WERI-Rb-1 (cell line): ENCODE measurements around the gene LCLAT1.

Experiments
- DNase-seq: peaks from one replicate; pipeline ENCODE4 v3.0.0-alpha.2; 2020
- H3K27ac ChIP-seq: fragments of 250-450 bp; sonication (Bioruptor Pico); 2 replicates; pipeline ENCODE4 v1.5.1; 2020; ENCODE audit warnings: mild to moderate bottlenecking, moderate library complexity
- H3K27me3 ChIP-seq: fragments of 250-450 bp; sonication (Bioruptor Pico); 2 replicates; pipeline ENCODE4 v1.5.1; 2021; ENCODE audit warnings: mild to moderate bottlenecking, low read depth, moderate library complexity; ENCODE audit not compliant: insufficient read depth, severe bottlenecking
- H3K36me3 ChIP-seq: fragments of 250-450 bp; sonication (Bioruptor Pico); 2 replicates; pipeline ENCODE4 v1.5.1; 2020; ENCODE audit warnings: mild to moderate bottlenecking, moderate library complexity
- H3K4me3 ChIP-seq: 2 replicates; pipeline ENCODE4 v1.5.1; 2011; ENCODE audit warnings: low read depth, mild to moderate bottlenecking, control low read depth, low read length
- H3K9me3 ChIP-seq: fragments of 250-450 bp; sonication (Bioruptor Pico); 2 replicates; pipeline ENCODE4 v1.5.1; 2021; ENCODE audit warnings: mild to moderate bottlenecking, moderate library complexity; ENCODE audit not compliant: severe bottlenecking
- TF ChIP-seq, protein P1 (sequence below): IDR thresholded peaks from 2 replicates; pipeline ENCODE4 v1.5.1; 2011; ENCODE audit warnings: low read depth, mild to moderate bottlenecking, control low read depth, inconsistent platforms, low read length

LCLAT1 gene

DNA sequence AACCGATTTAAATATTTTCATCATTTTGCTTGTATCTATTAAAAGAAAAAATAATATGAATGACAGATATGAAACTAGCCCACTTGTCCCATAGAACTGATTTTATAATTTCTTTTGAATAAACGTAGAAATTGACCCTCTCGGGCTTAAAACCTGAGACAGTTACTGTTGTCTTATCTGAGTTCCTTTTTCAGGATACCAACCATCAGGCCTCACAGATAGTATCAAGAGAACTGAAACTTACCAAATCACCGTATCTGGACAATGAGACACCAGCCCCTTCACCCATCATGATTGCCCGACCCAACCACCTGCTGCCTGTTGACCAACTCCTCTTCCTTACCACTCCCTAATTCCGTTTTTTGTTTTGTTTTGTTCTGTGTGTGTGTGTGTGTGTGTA lies 53.7 kb downstream of the LCLAT1 start:
- Histone ChIP-seq H3K4me3 (no peak overlapping the region), H3K36me3 (no peaks in the 10 kb centered on the region), H3K9me3 (peaks cover 8% of the 10 kb centered on the region), H3K27me3 (no peaks in the 10 kb centered on the region), H3K27ac (no peak overlapping the region)
- DNase-seq, result no peak
- TF ChIP-seq, protein P1, sequence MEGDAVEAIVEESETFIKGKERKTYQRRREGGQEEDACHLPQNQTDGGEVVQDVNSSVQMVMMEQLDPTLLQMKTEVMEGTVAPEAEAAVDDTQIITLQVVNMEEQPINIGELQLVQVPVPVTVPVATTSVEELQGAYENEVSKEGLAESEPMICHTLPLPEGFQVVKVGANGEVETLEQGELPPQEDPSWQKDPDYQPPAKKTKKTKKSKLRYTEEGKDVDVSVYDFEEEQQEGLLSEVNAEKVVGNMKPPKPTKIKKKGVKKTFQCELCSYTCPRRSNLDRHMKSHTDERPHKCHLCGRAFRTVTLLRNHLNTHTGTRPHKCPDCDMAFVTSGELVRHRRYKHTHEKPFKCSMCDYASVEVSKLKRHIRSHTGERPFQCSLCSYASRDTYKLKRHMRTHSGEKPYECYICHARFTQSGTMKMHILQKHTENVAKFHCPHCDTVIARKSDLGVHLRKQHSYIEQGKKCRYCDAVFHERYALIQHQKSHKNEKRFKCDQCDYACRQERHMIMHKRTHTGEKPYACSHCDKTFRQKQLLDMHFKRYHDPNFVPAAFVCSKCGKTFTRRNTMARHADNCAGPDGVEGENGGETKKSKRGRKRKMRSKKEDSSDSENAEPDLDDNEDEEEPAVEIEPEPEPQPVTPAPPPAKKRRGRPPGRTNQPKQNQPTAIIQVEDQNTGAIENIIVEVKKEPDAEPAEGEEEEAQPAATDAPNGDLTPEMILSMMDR, result no peak

DNA sequence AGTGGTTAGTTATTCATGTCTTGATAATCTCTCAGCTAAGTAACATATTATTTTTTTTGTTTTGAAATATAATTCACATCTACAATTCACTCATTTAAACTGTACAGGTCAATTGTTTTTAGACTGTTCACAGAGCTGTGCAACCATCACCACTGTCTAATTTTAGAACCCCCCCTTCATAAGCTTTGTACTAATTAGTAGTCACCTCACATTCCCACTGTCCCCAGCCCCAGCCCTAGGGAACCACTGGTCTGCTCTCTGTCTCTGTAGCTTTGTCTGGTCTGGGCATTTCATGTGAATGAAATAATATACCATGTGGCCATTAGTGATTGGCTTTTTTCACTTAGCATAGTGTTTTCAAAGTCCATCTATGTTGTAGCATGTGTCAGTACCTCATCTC lies 55.3 kb downstream of the LCLAT1 start:
- Histone ChIP-seq H3K36me3 (no peaks in the 10 kb centered on the region), H3K9me3 (peaks cover 8% of the 10 kb centered on the region), H3K27ac (no peak overlapping the region), H3K27me3 (no peaks in the 10 kb centered on the region), H3K4me3 (no peak overlapping the region)
- DNase-seq, result no peak
- TF ChIP-seq, protein P1, result no peak

DNA sequence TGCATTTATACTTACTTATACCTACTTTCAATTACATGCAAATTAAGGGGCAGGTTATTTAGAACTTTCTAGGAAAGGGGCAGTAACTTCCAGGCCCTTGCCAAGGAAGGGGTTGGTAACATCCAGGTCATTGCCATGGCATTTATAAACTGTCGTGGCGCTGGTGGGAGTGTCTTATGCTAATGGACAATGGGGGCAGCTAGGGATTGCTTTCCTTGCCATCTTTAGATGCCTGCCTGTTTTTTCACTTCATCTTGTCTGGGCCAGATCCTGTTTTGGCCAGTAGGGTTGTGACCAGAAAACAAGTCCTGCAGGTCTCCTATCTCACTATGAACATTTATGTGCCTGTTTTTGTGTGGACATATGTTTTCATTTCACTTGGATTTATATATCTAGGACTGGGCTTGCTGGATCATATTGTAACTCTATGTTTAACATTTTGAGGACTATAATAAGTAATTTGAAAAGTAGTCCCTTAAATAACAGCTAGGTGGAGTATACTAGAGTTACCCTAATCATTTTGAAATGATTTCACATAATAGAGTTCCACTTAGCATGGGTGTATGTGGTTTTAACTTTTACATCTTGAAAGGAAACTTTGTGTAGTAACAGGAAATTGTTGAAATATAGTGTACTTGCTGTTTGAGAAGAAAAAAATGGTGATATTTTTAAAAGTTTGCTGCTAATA lies 56.1 kb downstream of the LCLAT1 start:
- no peak for DNase-seq

DNA sequence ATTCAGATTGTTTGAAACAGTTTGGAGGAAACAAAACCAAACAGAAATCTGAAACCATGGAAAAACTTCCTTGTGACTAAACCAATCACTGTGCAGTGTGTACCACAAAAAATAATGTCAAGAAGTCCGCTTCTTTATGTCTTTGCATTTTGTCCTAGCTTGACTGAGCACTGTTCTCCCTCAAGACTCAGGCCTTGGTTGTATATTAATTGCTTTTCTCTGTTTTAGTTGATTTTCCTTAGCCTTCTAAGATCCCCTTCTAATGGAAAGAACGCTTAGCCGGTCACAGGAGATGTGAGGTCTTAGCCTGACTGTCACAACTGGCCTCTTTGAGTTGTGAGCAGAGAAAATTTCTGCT lies 56.6 kb downstream of the LCLAT1 start:
- TF ChIP-seq, protein P1, result no peak
- no peak overlapping the region for H3K27ac ChIP-seq
- DNase-seq, result no peak
- no peaks in the 10 kb centered on the region for H3K27me3 ChIP-seq
- H3K36me3 ChIP-seq, result no peaks in the 10 kb centered on the region
- no peak overlapping the region for H3K4me3 ChIP-seq
- peaks cover 3% of the 10 kb centered on the region for H3K9me3 ChIP-seq

More for the DNA sequence above, 56.1 kb downstream of the LCLAT1 start:
- H3K27ac ChIP-seq, result no peak overlapping the region
- H3K36me3 ChIP-seq, result no peaks in the 10 kb centered on the region
- no peak overlapping the region for H3K4me3 ChIP-seq
- TF ChIP-seq, protein P1, result no peak
- H3K9me3 ChIP-seq, result peaks cover under 1% of the 10 kb centered on the region
- no peaks in the 10 kb centered on the region for H3K27me3 ChIP-seq

DNA sequence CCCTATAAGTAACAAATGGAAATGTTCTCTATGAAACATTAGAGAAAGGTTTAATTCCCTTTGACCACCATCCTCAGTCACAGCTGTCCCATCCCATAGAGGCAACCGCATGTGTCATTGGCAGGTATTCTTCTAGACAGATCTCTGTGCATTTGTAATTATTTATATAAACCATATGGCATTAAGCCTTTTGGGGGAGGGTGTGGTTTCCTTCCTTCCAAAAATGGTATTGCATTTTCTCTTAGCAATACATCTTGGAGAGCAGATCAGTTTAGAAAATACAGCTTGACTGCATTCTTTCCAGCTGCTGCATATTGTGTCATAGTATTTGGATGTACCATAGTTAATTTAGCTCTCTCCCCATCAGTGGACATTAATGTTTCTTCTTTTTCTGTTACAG lies 57.7 kb downstream of the LCLAT1 start:
- no peaks in the 10 kb centered on the region for H3K36me3 ChIP-seq
- H3K27me3 ChIP-seq, result no peaks in the 10 kb centered on the region
- peaks cover 3% of the 10 kb centered on the region for H3K9me3 ChIP-seq
- TF ChIP-seq, protein P1, result no peak
- no peak overlapping the region for H3K4me3 ChIP-seq
- H3K27ac ChIP-seq, result no peak overlapping the region
- DNase-seq, result no peak
